GM23248 (cell line): ENCODE data around the gene B4GALT3. TPM values are rescaled to one million over a fixed set of nuclear protein-coding genes. Genes with fewer than 3 reads are reported as not detected.

ENCODE experiments used
- DNase-seq: peaks from one replicate; pipeline ENCODE4 v3.0.0-alpha.2; 2015
- H2AFZ ChIP-seq: fragments of 200-600 bp; sonication (generic); 2 replicates; pipeline ENCODE4 v1.6.1; 2016; ENCODE audit warnings: antibody characterized with exemption
- H3F3A ChIP-seq: fragments of 200-600 bp; sonication (generic); 2 replicates; pipeline ENCODE4 v1.6.1; 2016; ENCODE audit warnings: mild to moderate bottlenecking, antibody characterized with exemption, mixed run types; ENCODE audit not compliant: insufficient read depth
- H3K27ac ChIP-seq: fragments of 200-600 bp; sonication (generic); 2 replicates; pipeline ENCODE4 v1.5.1; 2016; ENCODE audit warnings: mild to moderate bottlenecking
- H3K27me3 ChIP-seq: fragments of 200-600 bp; sonication (generic); replicated peaks from 2 replicates; pipeline ENCODE4 v1.6.1; 2016; ENCODE audit warnings: mild to moderate bottlenecking; ENCODE audit not compliant: insufficient read depth
- H3K36me3 ChIP-seq: fragments of 200-600 bp; sonication (generic); 2 replicates; pipeline ENCODE4 v1.6.1; 2016; ENCODE audit warnings: low read depth, mild to moderate bottlenecking
- H3K4me1 ChIP-seq: fragments of 200-600 bp; sonication (generic); 2 replicates; pipeline ENCODE4 v1.6.1; 2016; ENCODE audit warnings: mild to moderate bottlenecking; ENCODE audit not compliant: insufficient read depth
- H3K4me2 ChIP-seq: fragments of 200-600 bp; sonication (generic); one replicate; pipeline ENCODE4 v1.6.1; 2016; ENCODE audit warnings: mild to moderate bottlenecking; ENCODE audit not compliant: unreplicated experiment
- H3K4me3 ChIP-seq: fragments of 200-600 bp; sonication (generic); 2 replicates; pipeline ENCODE4 v1.5.1; 2016; ENCODE audit warnings: mild to moderate bottlenecking
- H3K79me2 ChIP-seq: fragments of 200-600 bp; sonication (generic); 2 replicates; pipeline ENCODE4 v1.6.1; 2016; ENCODE audit warnings: mild to moderate bottlenecking; ENCODE audit not compliant: insufficient read depth
- H3K9ac ChIP-seq: fragments of 200-600 bp; sonication (generic); 2 replicates; pipeline ENCODE4 v1.6.1; 2016; ENCODE audit warnings: mild to moderate bottlenecking
- H3K9me2 ChIP-seq: fragments of 200-600 bp; sonication (generic); 2 replicates; pipeline ENCODE4 v1.6.1; 2016; ENCODE audit warnings: mixed run types, mild to moderate bottlenecking, moderate library complexity; ENCODE audit not compliant: insufficient read depth
- H3K9me3 ChIP-seq: fragments of 200-600 bp; sonication (generic); one replicate; pipeline ENCODE4 v1.6.1; 2017; ENCODE audit warnings: low read depth
- H4K20me1 ChIP-seq: fragments of 200-600 bp; sonication (generic); 2 replicates; pipeline ENCODE4 v1.6.0; 2016; ENCODE audit not compliant: insufficient read depth
- EZH2 ChIP-seq: fragments of 200-600 bp; sonication (generic); IDR thresholded peaks from 2 replicates; pipeline ENCODE4 v1.6.1; 2018; ENCODE audit warnings: antibody characterized with exemption, mild to moderate bottlenecking; ENCODE audit not compliant: insufficient read depth, poor library complexity, severe bottlenecking
- EZH2phosphoT487 ChIP-seq: fragments of 200-600 bp; sonication (generic); IDR thresholded peaks from 2 replicates; pipeline ENCODE4 v1.6.1; 2018; ENCODE audit warnings: antibody characterized with exemption, moderate library complexity, mild to moderate bottlenecking, low read depth; ENCODE audit not compliant: insufficient read depth
- WGBS, 2 experiments: methylation state at CpG; one replicate each; pipeline ENCODE4 v1.1.6; 2015 to 2017; ENCODE audit warnings: low lambda C conversion rate in 2 of 2, low coverage in 1 of 2; ENCODE audit errors: missing lambda C conversion rate in 2 of 2; 5-methylcytosine and 5-hydroxymethylcytosine counted together
- in situ Hi-C: fragments of 300-500 bp; cut with MboI; formaldehyde crosslinking; loops from 2 replicates; pipeline ENCODE4 v1.15.0; 2020
- polyA plus RNA-seq: library from polyadenylated mRNA; unstranded; fragments of >200 nt; fragmentation: Nextera tagmentation; extraction: Ambion mirVana; gene quantifications from 2 replicates; pipeline ENCODE4 v1.2.1, GENCODE V29; 2016
- total RNA-seq: library from RNA; depleted of rRNA; stranded (reverse); fragments of >200 nt; shearing (Covaris generic); gene quantifications from 2 replicates; pipeline ENCODE4 v1.2.3, GENCODE V29; 2014

The B4GALT3 gene
- total and polyA plus RNA-seq, 2 experiments from 2014 or later, result 31.3 to 34.5 TPM

- no peaks in the 10 kb centered on the region for H3K27me3 ChIP-seq
- H3K36me3 ChIP-seq, result no peaks in the 10 kb centered on the region
- H3K79me2 ChIP-seq, result no peaks in the 10 kb centered on the region
- H3F3A ChIP-seq, result peaks cover 28% of the 10 kb centered on the region
- no peak overlapping the region for H3K4me2 ChIP-seq
- DNase-seq, result no peak
- no peaks in the 10 kb centered on the region for H3K9me3 ChIP-seq
- no peaks in the 10 kb centered on the region for H4K20me1 ChIP-seq
- H3K4me3 ChIP-seq, result no peak overlapping the region
- H3K9ac ChIP-seq, result no peak overlapping the region
- no peak overlapping the region for H3K27ac ChIP-seq
- TF ChIP-seq EZH2, result no peak
- no peak for TF ChIP-seq EZH2phosphoT487
- H3K9me2 ChIP-seq, result no peaks in the 10 kb centered on the region
- no peak overlapping the region for H2AFZ ChIP-seq
- in situ Hi-C loops, result no loop called here
- 84 to 93% methylated on average over 5 of the region's 5 CpGs for WGBS, 2 experiments
- H3K4me1 ChIP-seq, result peaks cover 26% of the 10 kb centered on the region
These were observed 42.7 kb upstream of the B4GALT3 start for GRCh38 chr1:161220002-161220401.

DNA sequence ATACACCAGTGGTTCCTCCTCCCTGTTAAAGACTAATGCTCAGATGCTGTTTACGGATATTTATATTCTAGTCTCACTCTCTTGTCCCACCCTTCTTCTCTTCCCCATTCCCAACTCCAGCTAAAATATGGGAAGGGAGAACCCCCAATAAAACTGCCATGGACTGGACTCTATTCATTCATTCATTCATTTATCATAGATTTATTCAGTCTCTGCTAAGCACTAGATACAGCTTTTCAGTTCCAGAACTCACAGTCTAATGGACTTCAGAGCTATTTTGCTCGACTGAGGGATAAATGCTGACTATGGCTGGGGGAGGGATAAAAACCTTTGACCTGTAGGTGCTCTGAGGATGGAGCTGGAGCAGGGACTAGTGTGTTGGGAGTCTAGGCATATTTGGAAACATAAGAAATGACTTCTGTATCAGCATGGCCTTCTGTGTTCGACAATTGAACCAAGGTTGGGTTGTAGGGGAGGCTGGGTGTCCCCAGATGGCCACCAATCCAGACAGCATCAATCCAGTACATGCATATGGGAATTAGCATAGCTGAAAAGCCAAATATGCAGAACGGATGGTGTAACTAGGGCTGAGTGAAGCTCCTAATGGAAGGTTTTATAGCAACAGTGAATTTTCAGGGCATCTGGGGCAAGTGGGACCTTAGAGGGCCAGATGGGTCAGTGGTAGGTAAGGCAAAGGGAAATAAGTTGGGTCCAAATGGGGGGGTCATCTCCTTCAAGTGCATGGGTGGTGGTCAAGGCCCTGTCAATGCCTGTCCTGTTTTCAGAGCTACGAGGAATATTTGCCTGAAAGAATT, 42.0 kb upstream of the B4GALT3 start:
- no peaks in the 10 kb centered on the region for H3K9me2 ChIP-seq
- no peaks in the 10 kb centered on the region for H4K20me1 ChIP-seq
- H3K27me3 ChIP-seq, result no peaks in the 10 kb centered on the region
- H3K4me1 ChIP-seq, result peaks cover 26% of the 10 kb centered on the region
- WGBS, 2 experiments, result 74 to 80% methylated on average over 5 of the region's 5 CpGs
- H2AFZ ChIP-seq, result no peak overlapping the region
- TF ChIP-seq EZH2phosphoT487 (no peak), EZH2 (no peak)
- in situ Hi-C loops, result no loop called here
- H3K4me3 ChIP-seq, result no peak overlapping the region
- no peak overlapping the region for H3K27ac ChIP-seq
- no peak overlapping the region for H3K9ac ChIP-seq
- no peaks in the 10 kb centered on the region for H3K79me2 ChIP-seq
- no peak for DNase-seq
- no peaks in the 10 kb centered on the region for H3K9me3 ChIP-seq
- H3K36me3 ChIP-seq, result no peaks in the 10 kb centered on the region
- H3F3A ChIP-seq, result peaks cover 34% of the 10 kb centered on the region
- H3K4me2 ChIP-seq, result no peak overlapping the region

DNA sequence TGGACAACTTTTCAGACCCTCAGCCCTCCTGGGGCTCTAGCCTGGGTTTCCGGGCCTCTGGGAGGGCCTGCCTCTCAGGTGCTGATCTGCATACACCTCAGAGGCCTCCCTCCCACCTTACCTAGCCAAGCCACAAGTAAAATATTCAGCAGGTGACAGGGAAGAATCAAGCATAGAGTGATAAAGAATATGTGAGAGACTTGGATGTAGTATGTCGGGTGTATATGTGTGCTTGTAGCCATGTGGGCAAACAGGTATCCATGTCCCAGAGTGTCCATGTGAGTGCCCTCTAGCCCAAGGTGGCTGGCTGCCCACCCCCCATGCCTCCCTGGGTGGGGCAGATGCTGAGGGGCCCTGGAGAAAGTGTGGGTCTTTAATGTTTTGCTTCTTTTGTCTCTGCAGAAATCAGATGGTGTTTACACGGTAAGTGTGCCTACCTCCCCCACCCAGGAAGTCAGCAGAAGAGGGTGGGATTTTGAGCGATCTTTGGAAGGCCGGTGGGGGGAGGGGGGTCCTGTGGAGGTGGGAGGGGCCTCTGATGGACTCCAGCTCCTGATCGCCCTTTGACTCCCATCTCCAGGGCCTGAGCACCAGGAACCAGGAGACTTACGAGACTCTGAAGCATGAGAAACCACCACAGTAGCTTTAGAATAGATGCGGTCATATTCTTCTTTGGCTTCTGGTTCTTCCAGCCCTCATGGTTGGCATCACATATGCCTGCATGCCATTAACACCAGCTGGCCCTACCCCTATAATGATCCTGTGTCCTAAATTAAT, 41.2 kb upstream of the B4GALT3 start:
- in situ Hi-C loops, result no loop called here
- no peak overlapping the region for H3K9ac ChIP-seq
- H3K36me3 ChIP-seq, result peaks cover 7% of the 10 kb centered on the region
- H3K79me2 ChIP-seq, result no peaks in the 10 kb centered on the region
- DNase-seq, result no peak
- H3K9me2 ChIP-seq, result no peaks in the 10 kb centered on the region
- peaks cover 42% of the 10 kb centered on the region for H3F3A ChIP-seq
- no peaks in the 10 kb centered on the region for H4K20me1 ChIP-seq
- no peaks in the 10 kb centered on the region for H3K9me3 ChIP-seq
- H3K4me2 ChIP-seq, result no peak overlapping the region
- H2AFZ ChIP-seq, result no peak overlapping the region
- WGBS, 2 experiments, result 77 to 86% methylated on average over 8 of the region's 8 CpGs
- peaks cover 26% of the 10 kb centered on the region for H3K4me1 ChIP-seq
- H3K27ac ChIP-seq, result no peak overlapping the region
- TF ChIP-seq EZH2phosphoT487, result no peak
- TF ChIP-seq EZH2, result no peak
- H3K27me3 ChIP-seq, result no peaks in the 10 kb centered on the region
- H3K4me3 ChIP-seq, result no peak overlapping the region

DNA sequence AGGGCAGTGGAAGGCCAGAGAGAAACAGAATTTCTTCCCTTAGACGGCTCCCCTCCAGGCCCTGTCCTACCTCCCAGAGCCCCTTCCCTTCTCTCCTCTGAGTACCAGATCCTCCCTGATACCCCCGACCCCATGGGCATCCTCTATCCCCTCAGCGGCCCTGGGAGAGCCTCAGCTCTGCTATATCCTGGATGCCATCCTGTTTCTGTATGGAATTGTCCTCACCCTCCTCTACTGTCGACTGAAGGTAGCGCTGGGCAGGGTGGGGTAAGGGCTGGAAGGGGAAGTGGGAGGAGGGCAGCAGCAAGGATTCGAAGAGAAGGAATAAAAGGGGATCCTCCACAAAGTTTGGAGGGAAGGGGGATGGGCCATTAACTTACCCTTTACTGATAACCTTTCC, 40.5 kb upstream of the B4GALT3 start:
- Histone ChIP-seq H3K27ac (peak overlapping the region; percentile 99), H2AFZ (no peak overlapping the region), H3K9me3 (no peaks in the 10 kb centered on the region), H3K36me3 (peaks cover 13% of the 10 kb centered on the region), H3F3A (peaks cover 48% of the 10 kb centered on the region), H3K4me3 (no peak overlapping the region), H3K4me1 (peaks cover 26% of the 10 kb centered on the region), H4K20me1 (no peaks in the 10 kb centered on the region), H3K4me2 (no peak overlapping the region), H3K9me2 (no peaks in the 10 kb centered on the region), H3K79me2 (no peaks in the 10 kb centered on the region), H3K9ac (peak overlapping the region; percentile 85), H3K27me3 (no peaks in the 10 kb centered on the region)
- TF ChIP-seq EZH2 (no peak), EZH2phosphoT487 (no peak)
- WGBS, 2 experiments, result 82 to 85% methylated on average over 6 of the region's 6 CpGs
- no peak for DNase-seq
- in situ Hi-C loops, result no loop called here
